Neutrophil (primary cell): Measurements from ENCODE around the gene NUTF2.

ENCODE experiments used
- H3K27ac ChIP-seq: fragments of 200-600 bp; sonication (generic); 2 replicates; pipeline ENCODE4 v1.5.1; 2016; ENCODE audit warnings: mild to moderate bottlenecking, moderate library complexity
- H3K27me3 ChIP-seq: fragments of 200-600 bp; sonication (generic); 2 replicates; pipeline ENCODE4 v1.6.0; 2016; ENCODE audit warnings: mild to moderate bottlenecking
- H3K36me3 ChIP-seq: fragments of 200-600 bp; sonication (generic); 2 replicates; pipeline ENCODE4 v1.5.1; 2017
- H3K4me1 ChIP-seq, 2 experiments: fragments of 200-600 bp in 1 of 2; sonication (generic) in 1 of 2; 1 replicate in 1 of 2; 2 replicates in 1 of 2; pipeline versions ENCODE4 v1.5.1 to v1.6.1; 2013 to 2016; ENCODE audit warnings: low read depth in 1 of 2, low read length in 1 of 2, mild to moderate bottlenecking in 1 of 2, moderate library complexity in 1 of 2; ENCODE audit not compliant: control insufficient read depth in 1 of 2, insufficient read depth in 1 of 2
- H3K4me3 ChIP-seq, 2 experiments: fragments of 200-600 bp in 1 of 2; sonication (generic) in 1 of 2; 1 replicate in 1 of 2; 2 replicates in 1 of 2; pipeline ENCODE4 v1.5.1; 2013 to 2016; ENCODE audit warnings: low read depth in 1 of 2, low read length in 1 of 2, mild to moderate bottlenecking in 1 of 2, moderate library complexity in 1 of 2
- H3K9me3 ChIP-seq: fragments of 200-600 bp; sonication (generic); 2 replicates; pipeline ENCODE4 v1.5.1; 2016
- CTCF ChIP-seq: fragments of 200-600 bp; sonication (generic); IDR thresholded peaks from 2 replicates; pipeline ENCODE4 v1.5.1; 2016; ENCODE audit warnings: antibody characterized with exemption

NUTF2 gene

GRCh38 chr16:67845291-67846062, 1.3 kb upstream of the NUTF2 start:
- H3K27me3 ChIP-seq: no peaks in the 10 kb centered on the region
- no peak for TF ChIP-seq CTCF
- H3K36me3 ChIP-seq: no peaks in the 10 kb centered on the region
- H3K9me3 ChIP-seq: no peaks in the 10 kb centered on the region
- peak overlapping the region; percentile 85 for H3K27ac ChIP-seq
- peak overlapping the region; percentile 95 to 97 for H3K4me3 ChIP-seq
- H3K4me1 ChIP-seq: peaks cover 41 to 59% of the 10 kb centered on the region in 2 experiments

GRCh38 chr16:67846063-67846319, 742 bp upstream of the NUTF2 start:
- no peak for TF ChIP-seq CTCF
- Histone ChIP-seq H3K27me3 (no peaks in the 10 kb centered on the region), H3K4me1 (peaks cover 41 to 59% of the 10 kb centered on the region in 2 experiments), H3K9me3 (no peaks in the 10 kb centered on the region), H3K27ac (peak overlapping the region; percentile 85), H3K4me3 (peak overlapping the region; percentile 95 to 97), H3K36me3 (no peaks in the 10 kb centered on the region)

GRCh38 chr16:67847064-67847861, 530 bp downstream of the NUTF2 start, which contains the start of gene CENPT:
Gene CENPT (minus strand): TSS chr16:67847693. CDS start chr16:67833859, 13,834 bp downstream.
- no peak for TF ChIP-seq CTCF
- Histone ChIP-seq H3K36me3 (no peaks in the 10 kb centered on the region), H3K9me3 (no peaks in the 10 kb centered on the region), H3K27ac (peak within 1 kb of the TSS; percentile 85), H3K27me3 (no peaks in the 10 kb centered on the region), H3K4me3 (peak within 1 kb of the TSS; percentile 95 to 97), H3K4me1 (peaks cover 36 to 52% of the 10 kb centered on the region in 2 experiments)

GRCh38 chr16:67848118-67848517, 1.4 kb downstream of the NUTF2 start:
- no peak overlapping the region for H3K4me3 ChIP-seq
- no peak for TF ChIP-seq CTCF

GRCh38 chr16:67853670-67854069, 6.9 kb downstream of the NUTF2 start:
- TF ChIP-seq CTCF: no peak

More at GRCh38 chr16:67848118-67848517, 1.4 kb downstream of the NUTF2 start:
- Histone ChIP-seq H3K27ac (no peak overlapping the region), H3K9me3 (no peaks in the 10 kb centered on the region), H3K36me3 (no peaks in the 10 kb centered on the region), H3K4me1 (peaks cover 30 to 44% of the 10 kb centered on the region in 2 experiments), H3K27me3 (no peaks in the 10 kb centered on the region)

More at GRCh38 chr16:67853670-67854069, 6.9 kb downstream of the NUTF2 start:
- Histone ChIP-seq H3K27ac (no peak overlapping the region), H3K9me3 (no peaks in the 10 kb centered on the region), H3K27me3 (no peaks in the 10 kb centered on the region), H3K36me3 (no peaks in the 10 kb centered on the region), H3K4me1 (peaks cover 0 to 4% of the 10 kb centered on the region in 2 experiments), H3K4me3 (no peak overlapping the region)
